Epithelial cell of proximal tubule (primary cell): ENCODE results near the gene DPPA2. TPM values are rescaled to one million over a fixed set of nuclear protein-coding genes. Genes with fewer than 3 reads are reported as not detected.

ENCODE experiments used
- DNase-seq: peaks from one replicate; pipeline ENCODE4 v3.0.0-alpha.2; 2011; ENCODE audit warnings: low read depth
- H3K4me3 ChIP-seq: 2 replicates; pipeline ENCODE4 v1.5.1; 2011; ENCODE audit warnings: low read depth, mild to moderate bottlenecking, low read length
- CTCF ChIP-seq: conservative IDR thresholded peaks from 2 replicates; pipeline ENCODE4 v1.5.1; 2012; ENCODE audit warnings: low read depth, mild to moderate bottlenecking, low read length
- total RNA-seq: library from RNA; depleted of rRNA; stranded (reverse); fragments of >200 nt; gene quantifications from 2 replicates; pipeline ENCODE4 v1.2.3, GENCODE V29; 2015

DPPA2 gene
- total RNA-seq, 1 donor from 2014 or later: not detected

GRCh38 chr3:109337393-109337792 is 21.1 kb upstream of the DPPA2 start, which contains the start of gene DPPA4:
DPPA4 (minus strand) TSS chr3:109337546; CDS start chr3:109337517, 29 bp downstream.
- TF ChIP-seq CTCF: no peak
- peak within 1 kb of the TSS; percentile 43 for H3K4me3 ChIP-seq
- no peak for DNase-seq

- H3K4me3 ChIP-seq: peak overlapping the region; percentile 43
- DNase-seq: no peak
- no peak for TF ChIP-seq CTCF
These were observed 20.1 kb upstream of the DPPA2 start for GRCh38 chr3:109336291-109336861.

- H3K4me3 ChIP-seq: no peak overlapping the region
- no peak for DNase-seq
- TF ChIP-seq CTCF: no peak
These were observed 18.3 kb upstream of the DPPA2 start for GRCh38 chr3:109334572-109334971.

- TF ChIP-seq CTCF: no peak
- DNase-seq: no peak
- H3K4me3 ChIP-seq: no peak overlapping the region
These were observed 15.4 kb upstream of the DPPA2 start for GRCh38 chr3:109331692-109332091.

GRCh38 chr3:109330405-109330804 is 14.1 kb upstream of the DPPA2 start:
- H3K4me3 ChIP-seq: no peak overlapping the region
- DNase-seq: no peak
- no peak for TF ChIP-seq CTCF

- no peak for DNase-seq
- H3K4me3 ChIP-seq: no peak overlapping the region
- no peak for TF ChIP-seq CTCF
These were observed 11.9 kb upstream of the DPPA2 start for GRCh38 chr3:109328202-109328601.

- H3K4me3 ChIP-seq: no peak overlapping the region
- no peak for TF ChIP-seq CTCF
- no peak for DNase-seq
These were observed 9.3 kb upstream of the DPPA2 start for GRCh38 chr3:109325657-109326056.
